ENCODE measurements around the gene CTNNA3. TPM values are rescaled to one million over a fixed set of nuclear protein-coding genes. Genes with fewer than 3 reads are reported as not detected.

CTNNA3 gene
- total and polyA plus RNA-seq, 4 donors, result 0.16 to 2.4 (median 1.4) TPM

DNA sequence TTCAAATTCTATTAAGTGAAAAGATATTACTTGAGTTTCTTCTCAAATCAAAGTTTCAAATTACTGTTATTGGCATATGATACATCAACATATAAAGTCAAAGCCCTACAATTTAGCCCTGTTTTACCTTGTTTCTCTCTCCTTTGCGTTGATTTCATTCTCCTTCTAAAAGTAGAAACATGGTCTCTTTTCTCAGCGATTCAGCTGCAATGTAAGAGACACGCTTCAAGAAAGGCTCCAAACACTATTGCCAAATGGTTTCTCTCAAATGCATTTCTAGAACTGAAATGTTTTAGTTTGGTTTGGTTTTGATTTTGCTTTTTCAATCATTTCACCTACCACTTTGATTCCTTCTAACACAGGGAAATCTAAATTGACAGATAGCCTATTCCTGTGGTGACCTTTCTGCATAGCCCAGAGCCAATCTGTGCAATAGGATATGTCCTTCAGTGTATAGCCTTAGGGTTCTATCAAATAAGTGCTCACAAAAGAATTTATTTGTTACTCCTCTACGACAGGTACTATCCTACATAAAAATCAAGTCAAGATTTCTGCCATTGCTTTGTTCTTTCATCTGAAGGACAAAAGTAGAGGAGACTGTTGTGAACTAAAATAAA is 47.3 kb downstream of the CTNNA3 start:
- Histone ChIP-seq H3K27me3 (ENCODE audit: control insufficient read depth in 4 of 4, insufficient read depth in 4 of 4, low read length in 3 of 4) (peaks cover 0 to 3% (median 0%) of the 10 kb centered on the region in 4 donors), H3K4me3 (ENCODE audit: low read depth in 1 of 3, low read length in 3 of 3) (no peak overlapping the region), H3K4me1 (ENCODE audit: control insufficient read depth in 4 of 4, insufficient read depth in 4 of 4, low read length in 3 of 4) (no peaks in the 10 kb centered on the region), H3K9me3 (ENCODE audit: control insufficient read depth in 4 of 4, low read length in 3 of 4) (no peaks in the 10 kb centered on the region), H3K36me3 (ENCODE audit: control insufficient read depth in 4 of 4, insufficient read depth in 3 of 4, low read depth in 1 of 4, low read length in 3 of 4) (no peaks in the 10 kb centered on the region), H3K27ac (ENCODE audit: low read depth in 1 of 2, low read length in 2 of 2) (no peak overlapping the region), H3K9ac (ENCODE audit: low read depth in 1 of 2, low read length in 2 of 2) (no peak overlapping the region)
- DNase-seq (ENCODE audit: low spot score), result no peak
- WGBS, result 86% methylated on average over 4 of the region's 4 CpGs
- TF ChIP-seq RXRA (IDR thresholded peaks at IDR 0.05) (no peak), EGR1 (IDR thresholded peaks at IDR 0.05; ENCODE audit: low read depth in 2 of 2) (no peak), FOXA2 (IDR thresholded peaks at IDR 0.05) (no peak), TAF1 (conservative IDR thresholded peaks at IDR 0.05) (no peak), FOXA1 (IDR thresholded peaks at IDR 0.05) (no peak), YY1 (IDR thresholded peaks at IDR 0.05) (no peak), SP1 (IDR thresholded peaks at IDR 0.05) (no peak), JUND (IDR thresholded peaks at IDR 0.05) (no peak), NR2F2 (IDR thresholded peaks at IDR 0.05) (no peak), HNF4A (conservative IDR thresholded peaks at IDR 0.05) (no peak), RAD21 (IDR thresholded peaks at IDR 0.05) (no peak)
- TF ChIP-seq, protein P1, sequence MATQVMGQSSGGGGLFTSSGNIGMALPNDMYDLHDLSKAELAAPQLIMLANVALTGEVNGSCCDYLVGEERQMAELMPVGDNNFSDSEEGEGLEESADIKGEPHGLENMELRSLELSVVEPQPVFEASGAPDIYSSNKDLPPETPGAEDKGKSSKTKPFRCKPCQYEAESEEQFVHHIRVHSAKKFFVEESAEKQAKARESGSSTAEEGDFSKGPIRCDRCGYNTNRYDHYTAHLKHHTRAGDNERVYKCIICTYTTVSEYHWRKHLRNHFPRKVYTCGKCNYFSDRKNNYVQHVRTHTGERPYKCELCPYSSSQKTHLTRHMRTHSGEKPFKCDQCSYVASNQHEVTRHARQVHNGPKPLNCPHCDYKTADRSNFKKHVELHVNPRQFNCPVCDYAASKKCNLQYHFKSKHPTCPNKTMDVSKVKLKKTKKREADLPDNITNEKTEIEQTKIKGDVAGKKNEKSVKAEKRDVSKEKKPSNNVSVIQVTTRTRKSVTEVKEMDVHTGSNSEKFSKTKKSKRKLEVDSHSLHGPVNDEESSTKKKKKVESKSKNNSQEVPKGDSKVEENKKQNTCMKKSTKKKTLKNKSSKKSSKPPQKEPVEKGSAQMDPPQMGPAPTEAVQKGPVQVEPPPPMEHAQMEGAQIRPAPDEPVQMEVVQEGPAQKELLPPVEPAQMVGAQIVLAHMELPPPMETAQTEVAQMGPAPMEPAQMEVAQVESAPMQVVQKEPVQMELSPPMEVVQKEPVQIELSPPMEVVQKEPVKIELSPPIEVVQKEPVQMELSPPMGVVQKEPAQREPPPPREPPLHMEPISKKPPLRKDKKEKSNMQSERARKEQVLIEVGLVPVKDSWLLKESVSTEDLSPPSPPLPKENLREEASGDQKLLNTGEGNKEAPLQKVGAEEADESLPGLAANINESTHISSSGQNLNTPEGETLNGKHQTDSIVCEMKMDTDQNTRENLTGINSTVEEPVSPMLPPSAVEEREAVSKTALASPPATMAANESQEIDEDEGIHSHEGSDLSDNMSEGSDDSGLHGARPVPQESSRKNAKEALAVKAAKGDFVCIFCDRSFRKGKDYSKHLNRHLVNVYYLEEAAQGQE (IDR thresholded peaks at IDR 0.05), result no peak
- TF ChIP-seq, protein P2, sequence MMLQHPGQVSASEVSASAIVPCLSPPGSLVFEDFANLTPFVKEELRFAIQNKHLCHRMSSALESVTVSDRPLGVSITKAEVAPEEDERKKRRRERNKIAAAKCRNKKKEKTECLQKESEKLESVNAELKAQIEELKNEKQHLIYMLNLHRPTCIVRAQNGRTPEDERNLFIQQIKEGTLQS (IDR thresholded peaks at IDR 0.05), result no peak
- TF ChIP-seq, protein P3, sequence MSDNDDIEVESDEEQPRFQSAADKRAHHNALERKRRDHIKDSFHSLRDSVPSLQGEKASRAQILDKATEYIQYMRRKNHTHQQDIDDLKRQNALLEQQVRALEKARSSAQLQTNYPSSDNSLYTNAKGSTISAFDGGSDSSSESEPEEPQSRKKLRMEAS (IDR thresholded peaks at IDR 0.05), result no peak
- TF ChIP-seq, protein P4, sequence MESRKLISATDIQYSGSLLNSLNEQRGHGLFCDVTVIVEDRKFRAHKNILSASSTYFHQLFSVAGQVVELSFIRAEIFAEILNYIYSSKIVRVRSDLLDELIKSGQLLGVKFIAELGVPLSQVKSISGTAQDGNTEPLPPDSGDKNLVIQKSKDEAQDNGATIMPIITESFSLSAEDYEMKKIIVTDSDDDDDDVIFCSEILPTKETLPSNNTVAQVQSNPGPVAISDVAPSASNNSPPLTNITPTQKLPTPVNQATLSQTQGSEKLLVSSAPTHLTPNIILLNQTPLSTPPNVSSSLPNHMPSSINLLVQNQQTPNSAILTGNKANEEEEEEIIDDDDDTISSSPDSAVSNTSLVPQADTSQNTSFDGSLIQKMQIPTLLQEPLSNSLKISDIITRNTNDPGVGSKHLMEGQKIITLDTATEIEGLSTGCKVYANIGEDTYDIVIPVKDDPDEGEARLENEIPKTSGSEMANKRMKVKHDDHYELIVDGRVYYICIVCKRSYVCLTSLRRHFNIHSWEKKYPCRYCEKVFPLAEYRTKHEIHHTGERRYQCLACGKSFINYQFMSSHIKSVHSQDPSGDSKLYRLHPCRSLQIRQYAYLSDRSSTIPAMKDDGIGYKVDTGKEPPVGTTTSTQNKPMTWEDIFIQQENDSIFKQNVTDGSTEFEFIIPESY (IDR thresholded peaks at IDR 0.05), result no peak

DNA sequence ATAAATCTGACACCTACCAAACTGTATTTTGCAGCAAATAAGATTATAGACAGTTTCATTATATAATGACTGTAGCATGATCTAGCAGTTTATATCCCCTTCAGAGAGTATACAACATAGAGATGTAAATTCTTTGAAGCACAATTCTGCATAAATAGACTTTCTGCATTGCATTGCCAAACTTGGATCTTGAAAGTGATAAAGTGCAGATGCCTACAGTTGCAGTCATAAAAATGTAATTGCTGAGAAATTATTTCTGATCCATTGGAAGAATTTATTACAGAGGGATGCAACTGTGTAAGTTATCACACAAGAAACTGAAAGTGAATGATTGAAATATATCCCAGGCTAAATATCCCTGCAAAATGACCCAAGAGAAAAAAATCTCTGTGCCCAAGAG is 65.1 kb downstream of the CTNNA3 start:
- Histone ChIP-seq H3K4me3 (ENCODE audit: low read depth in 1 of 3, low read length in 3 of 3) (no peak overlapping the region), H3K27me3 (ENCODE audit: control insufficient read depth in 4 of 4, insufficient read depth in 4 of 4, low read length in 3 of 4) (no peaks in the 10 kb centered on the region), H3K27ac (ENCODE audit: low read depth in 1 of 2, low read length in 2 of 2) (no peak overlapping the region), H3K36me3 (ENCODE audit: control insufficient read depth in 4 of 4, insufficient read depth in 3 of 4, low read depth in 1 of 4, low read length in 3 of 4) (no peaks in the 10 kb centered on the region), H3K9ac (ENCODE audit: low read depth in 1 of 2, low read length in 2 of 2) (no peak overlapping the region), H3K9me3 (ENCODE audit: control insufficient read depth in 4 of 4, low read length in 3 of 4) (peaks cover 0 to 2% (median 0%) of the 10 kb centered on the region in 4 donors), H3K4me1 (ENCODE audit: control insufficient read depth in 4 of 4, insufficient read depth in 4 of 4, low read length in 3 of 4) (no peaks in the 10 kb centered on the region)
- no peak for DNase-seq (ENCODE audit: low spot score)
- TF ChIP-seq, protein P1 (IDR thresholded peaks at IDR 0.05), result no peak
- no peak for TF ChIP-seq FOXA2 (IDR thresholded peaks at IDR 0.05)
